GM23338 (cell line): ENCODE measurements around the gene CACNB1.

Source experiments
- CREB1 ChIP-seq: fragments of 250-450 bp; sonication (Bioruptor Pico); IDR thresholded peaks from 2 replicates; pipeline ENCODE4 v1.5.0; 2020; ENCODE audit warnings: low read depth, mild to moderate bottlenecking, moderate library complexity
- EZH2 ChIP-seq: fragments of 200-600 bp; sonication (generic); IDR thresholded peaks from one replicate; pipeline ENCODE4 v1.8.0; 2017; ENCODE audit warnings: antibody characterized with exemption, mild to moderate bottlenecking, low read depth; ENCODE audit not compliant: unreplicated experiment
- TF ChIP-seq, protein P1 (sequence below), 2 experiments: fragments of 200-600 bp in 1 of 2; sonication (generic) in 1 of 2; conservative IDR thresholded peaks; 2 replicates each; pipeline versions ENCODE4 v1.5.1 to v1.6.1; 2016 to 2017; ENCODE audit warnings: antibody characterized with exemption in 2 of 2, low read depth in 2 of 2, mild to moderate bottlenecking in 2 of 2, moderate library complexity in 1 of 2
- TF ChIP-seq, protein P2 (sequence below): fragments of 250-450 bp; sonication (Bioruptor Pico); IDR thresholded peaks from 2 replicates; pipeline ENCODE4 v1.5.0; 2020; ENCODE audit warnings: mild to moderate bottlenecking, moderate library complexity

DNA sequence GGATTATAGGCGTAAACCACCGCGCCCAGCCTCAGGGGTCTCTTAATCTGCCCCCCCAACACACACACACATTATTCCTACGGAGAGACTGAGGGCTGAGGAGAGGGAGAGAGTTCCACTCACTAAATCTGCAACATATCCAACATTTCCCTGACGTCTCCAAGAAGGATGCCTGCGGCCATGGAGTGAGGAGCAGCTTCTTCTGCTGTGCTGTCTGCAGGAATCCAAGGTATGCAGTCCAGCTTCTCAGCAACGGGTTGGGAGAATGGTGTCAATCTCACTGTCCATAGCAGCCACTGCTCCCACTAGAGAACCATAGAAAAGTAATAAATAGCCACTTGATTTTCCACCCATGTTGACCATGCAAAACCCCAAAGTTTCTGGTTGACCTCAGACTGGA is 41.0 kb downstream of the CACNB1 start:
- TF ChIP-seq, protein P1, sequence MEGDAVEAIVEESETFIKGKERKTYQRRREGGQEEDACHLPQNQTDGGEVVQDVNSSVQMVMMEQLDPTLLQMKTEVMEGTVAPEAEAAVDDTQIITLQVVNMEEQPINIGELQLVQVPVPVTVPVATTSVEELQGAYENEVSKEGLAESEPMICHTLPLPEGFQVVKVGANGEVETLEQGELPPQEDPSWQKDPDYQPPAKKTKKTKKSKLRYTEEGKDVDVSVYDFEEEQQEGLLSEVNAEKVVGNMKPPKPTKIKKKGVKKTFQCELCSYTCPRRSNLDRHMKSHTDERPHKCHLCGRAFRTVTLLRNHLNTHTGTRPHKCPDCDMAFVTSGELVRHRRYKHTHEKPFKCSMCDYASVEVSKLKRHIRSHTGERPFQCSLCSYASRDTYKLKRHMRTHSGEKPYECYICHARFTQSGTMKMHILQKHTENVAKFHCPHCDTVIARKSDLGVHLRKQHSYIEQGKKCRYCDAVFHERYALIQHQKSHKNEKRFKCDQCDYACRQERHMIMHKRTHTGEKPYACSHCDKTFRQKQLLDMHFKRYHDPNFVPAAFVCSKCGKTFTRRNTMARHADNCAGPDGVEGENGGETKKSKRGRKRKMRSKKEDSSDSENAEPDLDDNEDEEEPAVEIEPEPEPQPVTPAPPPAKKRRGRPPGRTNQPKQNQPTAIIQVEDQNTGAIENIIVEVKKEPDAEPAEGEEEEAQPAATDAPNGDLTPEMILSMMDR (conservative IDR thresholded peaks at IDR 0.05; ENCODE audit: low read depth in 2 of 2), result no peak
- no peak for TF ChIP-seq EZH2
- no peak for TF ChIP-seq CREB1 (CRISPR knock-in tag)
- TF ChIP-seq, protein P2, sequence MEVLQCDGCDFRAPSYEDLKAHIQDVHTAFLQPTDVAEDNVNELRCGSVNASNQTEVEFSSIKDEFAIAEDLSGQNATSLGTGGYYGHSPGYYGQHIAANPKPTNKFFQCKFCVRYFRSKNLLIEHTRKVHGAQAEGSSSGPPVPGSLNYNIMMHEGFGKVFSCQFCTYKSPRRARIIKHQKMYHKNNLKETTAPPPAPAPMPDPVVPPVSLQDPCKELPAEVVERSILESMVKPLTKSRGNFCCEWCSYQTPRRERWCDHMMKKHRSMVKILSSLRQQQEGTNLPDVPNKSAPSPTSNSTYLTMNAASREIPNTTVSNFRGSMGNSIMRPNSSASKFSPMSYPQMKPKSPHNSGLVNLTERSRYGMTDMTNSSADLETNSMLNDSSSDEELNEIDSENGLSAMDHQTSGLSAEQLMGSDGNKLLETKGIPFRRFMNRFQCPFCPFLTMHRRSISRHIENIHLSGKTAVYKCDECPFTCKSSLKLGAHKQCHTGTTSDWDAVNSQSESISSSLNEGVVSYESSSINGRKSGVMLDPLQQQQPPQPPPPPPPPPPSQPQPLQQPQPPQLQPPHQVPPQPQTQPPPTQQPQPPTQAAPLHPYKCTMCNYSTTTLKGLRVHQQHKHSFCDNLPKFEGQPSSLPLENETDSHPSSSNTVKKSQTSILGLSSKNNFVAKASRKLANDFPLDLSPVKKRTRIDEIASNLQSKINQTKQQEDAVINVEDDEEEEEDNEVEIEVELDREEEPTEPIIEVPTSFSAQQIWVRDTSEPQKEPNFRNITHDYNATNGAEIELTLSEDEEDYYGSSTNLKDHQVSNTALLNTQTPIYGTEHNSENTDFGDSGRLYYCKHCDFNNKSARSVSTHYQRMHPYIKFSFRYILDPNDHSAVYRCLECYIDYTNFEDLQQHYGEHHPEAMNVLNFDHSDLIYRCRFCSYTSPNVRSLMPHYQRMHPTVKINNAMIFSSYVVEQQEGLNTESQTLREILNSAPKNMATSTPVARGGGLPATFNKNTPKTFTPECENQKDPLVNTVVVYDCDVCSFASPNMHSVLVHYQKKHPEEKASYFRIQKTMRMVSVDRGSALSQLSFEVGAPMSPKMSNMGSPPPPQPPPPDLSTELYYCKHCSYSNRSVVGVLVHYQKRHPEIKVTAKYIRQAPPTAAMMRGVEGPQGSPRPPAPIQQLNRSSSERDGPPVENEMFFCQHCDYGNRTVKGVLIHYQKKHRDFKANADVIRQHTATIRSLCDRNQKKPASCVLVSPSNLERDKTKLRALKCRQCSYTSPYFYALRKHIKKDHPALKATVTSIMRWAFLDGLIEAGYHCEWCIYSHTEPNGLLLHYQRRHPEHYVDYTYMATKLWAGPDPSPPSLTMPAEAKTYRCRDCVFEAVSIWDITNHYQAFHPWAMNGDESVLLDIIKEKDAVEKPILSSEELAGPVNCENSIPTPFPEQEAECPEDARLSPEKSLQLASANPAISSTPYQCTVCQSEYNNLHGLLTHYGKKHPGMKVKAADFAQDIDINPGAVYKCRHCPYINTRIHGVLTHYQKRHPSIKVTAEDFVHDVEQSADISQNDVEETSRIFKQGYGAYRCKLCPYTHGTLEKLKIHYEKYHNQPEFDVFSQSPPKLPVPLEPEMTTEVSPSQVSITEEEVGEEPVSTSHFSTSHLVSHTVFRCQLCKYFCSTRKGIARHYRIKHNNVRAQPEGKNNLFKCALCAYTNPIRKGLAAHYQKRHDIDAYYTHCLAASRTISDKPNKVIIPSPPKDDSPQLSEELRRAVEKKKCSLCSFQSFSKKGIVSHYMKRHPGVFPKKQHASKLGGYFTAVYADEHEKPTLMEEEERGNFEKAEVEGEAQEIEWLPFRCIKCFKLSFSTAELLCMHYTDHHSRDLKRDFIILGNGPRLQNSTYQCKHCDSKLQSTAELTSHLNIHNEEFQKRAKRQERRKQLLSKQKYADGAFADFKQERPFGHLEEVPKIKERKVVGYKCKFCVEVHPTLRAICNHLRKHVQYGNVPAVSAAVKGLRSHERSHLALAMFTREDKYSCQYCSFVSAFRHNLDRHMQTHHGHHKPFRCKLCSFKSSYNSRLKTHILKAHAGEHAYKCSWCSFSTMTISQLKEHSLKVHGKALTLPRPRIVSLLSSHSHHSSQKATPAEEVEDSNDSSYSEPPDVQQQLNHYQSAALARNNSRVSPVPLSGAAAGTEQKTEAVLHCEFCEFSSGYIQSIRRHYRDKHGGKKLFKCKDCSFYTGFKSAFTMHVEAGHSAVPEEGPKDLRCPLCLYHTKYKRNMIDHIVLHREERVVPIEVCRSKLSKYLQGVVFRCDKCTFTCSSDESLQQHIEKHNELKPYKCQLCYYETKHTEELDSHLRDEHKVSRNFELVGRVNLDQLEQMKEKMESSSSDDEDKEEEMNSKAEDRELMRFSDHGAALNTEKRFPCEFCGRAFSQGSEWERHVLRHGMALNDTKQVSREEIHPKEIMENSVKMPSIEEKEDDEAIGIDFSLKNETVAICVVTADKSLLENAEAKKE (CRISPR knock-in tag), result no peak
